Neural cell (in vitro differentiated cells): ENCODE measurements around the gene CCDC149. TPM values are rescaled to one million over a fixed set of nuclear protein-coding genes. Genes with fewer than 3 reads are reported as not detected.

Experiments used
- H2AFZ ChIP-seq: fragments of 200-600, 300-800 bp; sonication (generic), shearing (Covaris generic); 2 replicates; pipeline ENCODE4 v1.6.0; 2014; ENCODE audit warnings: low read depth, mild to moderate bottlenecking, antibody characterized with exemption, low read length, moderate library complexity
- H3F3A ChIP-seq: fragments of 200-600 bp; shearing (Covaris generic); 2 replicates; pipeline ENCODE4 v1.6.1; 2016; ENCODE audit warnings: mild to moderate bottlenecking, moderate library complexity, mixed read lengths, antibody characterized with exemption, low read length; ENCODE audit not compliant: insufficient read depth, poor library complexity, severe bottlenecking
- H3K27ac ChIP-seq: fragments of 200-600, 300-800 bp; sonication (generic), shearing (Covaris generic); 2 replicates; pipeline ENCODE4 v1.5.1; 2014; ENCODE audit warnings: mild to moderate bottlenecking, low read length, moderate library complexity
- H3K27me3 ChIP-seq: fragments of 300-800, 200-600 bp; sonication (generic), shearing (Covaris generic); 2 replicates; pipeline ENCODE4 v1.6.0; 2014; ENCODE audit warnings: mild to moderate bottlenecking, low read depth, low read length, moderate library complexity; ENCODE audit not compliant: insufficient read depth
- H3K36me3 ChIP-seq: fragments of 300-800, 200-600 bp; sonication (generic), shearing (Covaris generic); 2 replicates; pipeline ENCODE4 v1.5.1; 2014; ENCODE audit warnings: mild to moderate bottlenecking, antibody characterized with exemption, low read length, moderate library complexity; ENCODE audit not compliant: insufficient read depth
- H3K4me2 ChIP-seq: fragments of 300-800, 200-600 bp; sonication (generic), shearing (Covaris generic); 2 replicates; pipeline ENCODE4 v1.6.0; 2014; ENCODE audit warnings: mild to moderate bottlenecking, low read length
- H3K4me3 ChIP-seq: fragments of 300-800, 200-600 bp; sonication (generic), shearing (Covaris generic); 2 replicates; pipeline ENCODE4 v1.5.1; 2014; ENCODE audit warnings: mild to moderate bottlenecking, low read length, moderate library complexity
- H3K79me2 ChIP-seq: fragments of 200-600 bp; shearing (Covaris generic); replicated peaks from 2 replicates; pipeline ENCODE4 v1.6.0; 2014; ENCODE audit warnings: mild to moderate bottlenecking, low read length, moderate library complexity; ENCODE audit not compliant: insufficient read depth
- H3K9ac ChIP-seq: fragments of 300-800, 200-600 bp; sonication (generic), shearing (Covaris generic); 2 replicates; pipeline ENCODE4 v1.6.1; 2016; ENCODE audit warnings: mild to moderate bottlenecking, low read length, mixed read lengths
- H3K9me2 ChIP-seq: fragments of 200-600 bp; shearing (Covaris generic); 2 replicates; pipeline ENCODE4 v1.6.1; 2016; ENCODE audit warnings: mild to moderate bottlenecking, low read length, mixed read lengths; ENCODE audit not compliant: insufficient read depth
- H3K9me3 ChIP-seq: fragments of 200-600, 300-800 bp; sonication (generic), shearing (Covaris generic); 2 replicates; pipeline ENCODE4 v1.6.1; 2016; ENCODE audit warnings: mild to moderate bottlenecking, mixed run types, low read length, moderate library complexity, mixed read lengths
- H4K20me1 ChIP-seq: fragments of 200-600 bp; shearing (Covaris generic); 2 replicates; pipeline ENCODE4 v1.6.1; 2016; ENCODE audit warnings: mild to moderate bottlenecking, mixed run types; ENCODE audit not compliant: insufficient read depth
- CTCF ChIP-seq: fragments of 450-650 bp; IDR thresholded peaks from 2 replicates; pipeline ENCODE4 v1.5.1; 2014; ENCODE audit warnings: antibody characterized with exemption, mild to moderate bottlenecking, moderate library complexity; ENCODE audit not compliant: poor library complexity, severe bottlenecking
- EP300 ChIP-seq: fragments of 450-650 bp; conservative IDR thresholded peaks from 2 replicates; pipeline ENCODE4 v1.6.1; 2014; ENCODE audit warnings: antibody characterized with exemption, mild to moderate bottlenecking, moderate library complexity; ENCODE audit not compliant: poor library complexity, severe bottlenecking
- EZH2 ChIP-seq: fragments of 200-600, 300-800 bp; shearing (Covaris generic), sonication (generic); IDR thresholded peaks from 2 replicates; pipeline ENCODE4 v1.6.1; 2014; ENCODE audit warnings: antibody characterized with exemption, low read length, borderline replicate concordance, mild to moderate bottlenecking; ENCODE audit not compliant: insufficient read depth, poor library complexity, severe bottlenecking
- MXI1 ChIP-seq: fragments of 450-650 bp; conservative IDR thresholded peaks from 2 replicates; pipeline ENCODE4 v1.6.1; 2014; ENCODE audit warnings: antibody characterized with exemption, mild to moderate bottlenecking; ENCODE audit not compliant: poor library complexity, severe bottlenecking
- POLR2AphosphoS5 ChIP-seq: IDR thresholded peaks from 2 replicates; pipeline ENCODE4 v1.6.1; 2012
- RAD21 ChIP-seq: fragments of 450-650 bp; conservative IDR thresholded peaks from 2 replicates; pipeline ENCODE4 v1.6.1; 2014; ENCODE audit warnings: antibody characterized with exemption, mild to moderate bottlenecking, moderate library complexity
- REST ChIP-seq: IDR thresholded peaks from 2 replicates; pipeline ENCODE4 v1.6.1; 2012; ENCODE audit warnings: borderline replicate concordance
- SMC3 ChIP-seq: fragments of 450-650 bp; conservative IDR thresholded peaks from 2 replicates; pipeline ENCODE4 v1.6.1; 2014; ENCODE audit warnings: antibody characterized with exemption, mild to moderate bottlenecking, moderate library complexity; ENCODE audit not compliant: poor library complexity
- TAF1 ChIP-seq: IDR thresholded peaks from 2 replicates; pipeline ENCODE4 v1.6.1; 2012; ENCODE audit warnings: low read depth
- polyA plus RNA-seq: library from polyadenylated mRNA; depleted of rRNA; stranded (reverse); fragments of >200 nt; gene quantifications from 2 replicates; pipeline ENCODE4 v1.2.3, GENCODE V29; 2014

CCDC149 gene
- polyA plus RNA-seq, 1 donor from 2014 or later, result 6.6 TPM

DNA sequence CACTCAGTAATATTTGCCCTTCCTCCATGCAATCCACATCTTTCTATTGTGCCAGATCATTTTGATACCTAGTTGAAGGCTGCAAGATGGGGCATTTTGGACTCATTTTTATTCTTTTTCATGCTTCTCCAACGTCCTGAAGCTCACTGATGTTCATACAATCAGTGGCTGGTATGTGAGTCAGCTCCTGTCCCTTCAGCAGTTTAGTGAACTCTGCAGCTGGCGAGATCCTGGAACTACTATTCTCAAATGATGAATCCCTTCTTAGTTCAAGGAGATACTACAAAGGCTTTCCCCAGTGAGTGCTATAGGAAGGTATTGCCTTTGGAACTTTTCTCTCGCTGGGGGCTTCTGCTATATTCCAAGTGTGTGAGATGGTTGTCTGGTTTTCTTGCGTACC lies 9.6 kb upstream of the CCDC149 start:
- TF ChIP-seq EZH2 (no peak), SMC3 (no peak), TAF1 (no peak), RAD21 (no peak), EP300 (no peak), CTCF (no peak), POLR2AphosphoS5 (no peak), MXI1 (no peak), REST (no peak)
- Histone ChIP-seq H4K20me1 (no peaks in the 10 kb centered on the region), H3K27me3 (no peaks in the 10 kb centered on the region), H3K9ac (no peak overlapping the region), H3K4me3 (no peak overlapping the region), H3K79me2 (no peaks in the 10 kb centered on the region), H3K9me2 (no peaks in the 10 kb centered on the region), H2AFZ (no peak overlapping the region), H3K9me3 (peaks cover 3% of the 10 kb centered on the region), H3F3A (no peaks in the 10 kb centered on the region), H3K36me3 (no peaks in the 10 kb centered on the region), H3K4me2 (no peak overlapping the region), H3K27ac (no peak overlapping the region)

DNA sequence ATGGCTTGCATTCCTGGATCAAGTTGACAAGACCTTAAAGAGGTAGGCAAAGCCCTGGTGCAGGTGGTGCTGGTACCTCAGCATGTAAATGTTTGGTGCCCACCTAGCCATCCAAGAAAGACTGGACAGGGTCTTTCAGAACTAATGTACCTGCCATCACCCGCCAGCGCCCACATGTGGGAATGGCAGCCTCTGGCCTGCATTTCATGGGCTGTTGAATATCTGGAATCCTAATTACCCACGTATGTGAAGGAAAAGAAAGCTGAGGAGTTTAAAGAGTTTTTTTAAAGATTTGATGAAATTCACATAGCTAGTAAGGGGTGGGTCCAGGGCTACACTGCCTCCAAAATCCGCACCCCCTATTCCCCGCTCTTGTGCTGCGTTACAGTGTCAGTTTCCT lies 8.6 kb upstream of the CCDC149 start:
- no peaks in the 10 kb centered on the region for H4K20me1 ChIP-seq
- no peak for TF ChIP-seq REST
- TF ChIP-seq SMC3, result no peak
- TF ChIP-seq EP300, result no peak
- no peak for TF ChIP-seq RAD21
- no peak for TF ChIP-seq CTCF
- TF ChIP-seq EZH2, result no peak

More for the DNA sequence above, 8.6 kb upstream of the CCDC149 start:
- H3K9ac ChIP-seq, result no peak overlapping the region
- H3F3A ChIP-seq, result no peaks in the 10 kb centered on the region
- H3K4me2 ChIP-seq, result no peak overlapping the region
- no peak overlapping the region for H2AFZ ChIP-seq
- H3K27ac ChIP-seq, result no peak overlapping the region
- peaks cover 3% of the 10 kb centered on the region for H3K9me3 ChIP-seq
- no peaks in the 10 kb centered on the region for H3K79me2 ChIP-seq
- H3K36me3 ChIP-seq, result no peaks in the 10 kb centered on the region
- no peaks in the 10 kb centered on the region for H3K9me2 ChIP-seq
- H3K4me3 ChIP-seq, result no peak overlapping the region
- H3K27me3 ChIP-seq, result no peaks in the 10 kb centered on the region
